Measurements from ENCODE around the gene ABCD2.

DNA sequence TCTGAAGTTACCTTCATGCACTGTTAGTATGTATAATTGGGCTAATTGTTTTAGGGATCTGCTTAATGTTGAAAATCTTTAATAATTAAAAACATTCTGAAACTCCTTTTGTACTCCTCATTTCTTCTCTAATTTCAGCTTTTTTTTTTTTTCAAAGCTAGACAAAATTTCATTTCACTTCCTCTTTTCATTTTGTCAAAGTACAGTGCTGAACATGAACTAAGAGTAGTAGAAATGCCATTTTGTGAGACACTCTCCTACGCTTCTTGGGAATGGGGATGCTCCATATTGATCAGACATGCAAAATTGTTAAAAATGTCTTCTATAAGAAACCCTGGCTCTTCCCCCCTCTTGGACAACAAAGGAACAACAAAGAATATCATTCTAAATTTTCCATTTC, 1.7 kb downstream of the ABCD2 start:
- TF ChIP-seq, protein P1, sequence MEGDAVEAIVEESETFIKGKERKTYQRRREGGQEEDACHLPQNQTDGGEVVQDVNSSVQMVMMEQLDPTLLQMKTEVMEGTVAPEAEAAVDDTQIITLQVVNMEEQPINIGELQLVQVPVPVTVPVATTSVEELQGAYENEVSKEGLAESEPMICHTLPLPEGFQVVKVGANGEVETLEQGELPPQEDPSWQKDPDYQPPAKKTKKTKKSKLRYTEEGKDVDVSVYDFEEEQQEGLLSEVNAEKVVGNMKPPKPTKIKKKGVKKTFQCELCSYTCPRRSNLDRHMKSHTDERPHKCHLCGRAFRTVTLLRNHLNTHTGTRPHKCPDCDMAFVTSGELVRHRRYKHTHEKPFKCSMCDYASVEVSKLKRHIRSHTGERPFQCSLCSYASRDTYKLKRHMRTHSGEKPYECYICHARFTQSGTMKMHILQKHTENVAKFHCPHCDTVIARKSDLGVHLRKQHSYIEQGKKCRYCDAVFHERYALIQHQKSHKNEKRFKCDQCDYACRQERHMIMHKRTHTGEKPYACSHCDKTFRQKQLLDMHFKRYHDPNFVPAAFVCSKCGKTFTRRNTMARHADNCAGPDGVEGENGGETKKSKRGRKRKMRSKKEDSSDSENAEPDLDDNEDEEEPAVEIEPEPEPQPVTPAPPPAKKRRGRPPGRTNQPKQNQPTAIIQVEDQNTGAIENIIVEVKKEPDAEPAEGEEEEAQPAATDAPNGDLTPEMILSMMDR (conservative IDR thresholded peaks at IDR 0.05 in 1 of 2, IDR thresholded peaks at IDR 0.05 in 1 of 2; ENCODE audit: low read depth in 1 of 2, low read length in 2 of 2) = no peak
- no peak for TF ChIP-seq EZH2 (IDR thresholded peaks at IDR 0.05; ENCODE audit: low read length, missing control alignments)

Data from fibroblast of lung (primary cell).